ENCODE data around the gene FBXW7.

GRCh38 chr4:152273343-152273742, 262.5 kb downstream of the FBXW7 start:
- TF ChIP-seq REST (IDR thresholded peaks at IDR 0.05; ENCODE audit: insufficient read depth in 1 of 2, low read depth in 2 of 2, low read length in 2 of 2), result no peak
- TF ChIP-seq POLR2AphosphoS5 (IDR thresholded peaks at IDR 0.05; ENCODE audit: low read depth, low read length), result no peak

Measured in PFSK-1 (cell line).